GM21360 (cell line): ENCODE results near the gene C20orf173.
"Not testable (repeated sequence)": the region's sequence is repeated elsewhere in the genome, so short reads cannot be mapped to it uniquely, and the experiment has no call there.

ENCODE experiments used
- ATAC-seq: cut with Tn5 transposase; IDR thresholded peaks from one replicate; pipeline ENCODE4 v1.9.1; 2021; ENCODE audit warnings: mild to moderate bottlenecking, moderate library complexity; ENCODE audit not compliant: unreplicated experiment

Gene C20orf173

DNA sequence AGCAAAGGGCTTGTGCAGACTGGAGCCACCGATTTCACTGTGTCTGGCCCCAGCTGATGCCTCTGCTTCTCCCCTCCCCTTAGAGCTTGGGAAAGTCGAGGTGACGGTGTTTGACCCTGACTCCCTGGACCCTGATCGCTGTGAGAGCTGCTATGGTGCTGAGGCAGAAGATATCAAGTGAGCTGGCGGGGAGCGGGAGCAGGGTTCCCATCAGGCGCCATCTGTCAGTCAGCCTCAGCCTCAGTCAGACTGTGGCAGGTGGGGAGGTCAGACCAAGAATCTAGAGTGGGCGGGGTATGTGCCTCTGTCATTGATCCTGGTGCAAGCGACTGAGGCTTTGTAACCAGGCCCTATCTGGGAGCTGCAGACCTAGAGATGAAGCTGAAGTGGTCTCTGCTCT lies 17.9 kb upstream of the C20orf173 start:
- ATAC-seq = no peak

DNA sequence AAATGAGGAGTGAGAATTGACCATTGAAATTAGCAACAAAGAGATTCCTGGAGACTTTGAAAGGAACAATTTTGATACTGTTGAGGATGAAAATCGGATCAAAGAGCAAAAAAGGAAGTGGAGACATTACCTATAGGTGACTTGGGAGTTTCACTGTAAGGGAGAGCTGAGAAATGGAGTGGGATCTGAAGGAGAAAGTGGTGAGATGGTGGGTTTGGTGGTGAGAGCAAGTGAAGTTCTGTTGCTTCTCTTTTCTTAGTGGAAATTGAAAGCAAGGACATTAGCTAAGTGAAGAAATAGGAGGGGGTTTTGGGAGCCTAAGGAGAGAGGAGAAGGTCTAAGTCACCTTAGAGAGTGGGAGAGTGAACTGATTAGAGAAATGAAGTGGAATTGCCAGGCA lies 16.7 kb upstream of the C20orf173 start:
- ATAC-seq = no peak

DNA sequence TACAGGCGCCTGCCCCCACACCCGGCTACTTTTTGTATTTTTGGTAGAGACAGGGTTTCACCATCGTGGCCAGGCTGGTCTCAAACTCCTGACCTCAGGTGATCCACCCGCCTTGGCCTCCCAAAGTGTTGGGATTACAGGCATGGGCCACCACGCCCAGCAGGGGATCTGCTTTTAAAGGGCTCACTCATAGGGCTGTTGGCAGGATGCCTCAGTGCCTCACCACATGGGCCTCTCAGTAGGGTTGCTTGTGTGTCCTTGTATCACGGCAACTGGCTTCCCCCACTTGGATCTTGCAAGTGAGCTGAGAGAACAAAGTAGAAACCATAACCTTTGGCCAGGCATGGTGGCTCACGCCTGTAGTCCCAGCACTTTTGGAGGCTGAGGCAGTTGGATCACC lies 15.5 kb upstream of the C20orf173 start:
- not testable (repeated sequence) for ATAC-seq

DNA sequence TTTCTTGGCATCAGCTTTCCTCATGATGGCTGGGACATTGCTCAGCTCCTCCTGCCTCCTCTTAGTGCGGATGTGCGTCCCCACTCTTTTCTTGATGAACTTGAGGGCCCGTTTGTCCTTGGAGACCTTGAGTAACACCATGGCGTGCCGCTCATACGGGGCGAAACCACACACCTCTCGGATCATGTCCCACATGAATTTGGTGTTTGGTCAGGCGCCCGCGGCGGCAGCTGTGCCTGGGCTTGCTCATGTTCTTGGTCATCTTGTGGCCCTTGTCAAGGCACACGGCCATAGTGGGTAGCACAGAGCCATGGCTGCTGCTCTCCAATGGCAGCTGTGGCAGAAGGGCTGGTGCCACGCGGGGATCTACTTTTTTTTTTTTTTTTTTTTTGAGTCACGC lies 15.0 kb upstream of the C20orf173 start:
- ATAC-seq = no peak

DNA sequence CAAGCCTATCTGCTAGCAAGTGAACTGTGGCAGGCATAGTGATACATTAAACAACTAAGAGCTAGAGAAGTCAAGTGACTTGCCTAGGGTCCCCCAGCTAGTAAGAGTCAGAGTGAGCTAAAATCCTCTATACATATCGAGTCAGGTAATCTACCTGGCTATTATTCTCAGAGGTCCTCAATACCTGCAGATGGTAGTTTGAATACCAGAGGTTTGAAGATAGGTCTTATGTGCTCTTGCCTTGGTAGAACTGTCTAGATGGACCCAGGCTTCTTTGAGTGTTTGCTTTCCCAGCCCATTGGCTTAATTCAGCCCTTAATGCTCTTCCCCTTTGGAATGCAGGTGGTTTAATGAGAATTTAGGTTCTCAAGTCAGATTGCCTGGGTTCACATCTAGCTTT lies 13.5 kb upstream of the C20orf173 start:
- no peak for ATAC-seq

DNA sequence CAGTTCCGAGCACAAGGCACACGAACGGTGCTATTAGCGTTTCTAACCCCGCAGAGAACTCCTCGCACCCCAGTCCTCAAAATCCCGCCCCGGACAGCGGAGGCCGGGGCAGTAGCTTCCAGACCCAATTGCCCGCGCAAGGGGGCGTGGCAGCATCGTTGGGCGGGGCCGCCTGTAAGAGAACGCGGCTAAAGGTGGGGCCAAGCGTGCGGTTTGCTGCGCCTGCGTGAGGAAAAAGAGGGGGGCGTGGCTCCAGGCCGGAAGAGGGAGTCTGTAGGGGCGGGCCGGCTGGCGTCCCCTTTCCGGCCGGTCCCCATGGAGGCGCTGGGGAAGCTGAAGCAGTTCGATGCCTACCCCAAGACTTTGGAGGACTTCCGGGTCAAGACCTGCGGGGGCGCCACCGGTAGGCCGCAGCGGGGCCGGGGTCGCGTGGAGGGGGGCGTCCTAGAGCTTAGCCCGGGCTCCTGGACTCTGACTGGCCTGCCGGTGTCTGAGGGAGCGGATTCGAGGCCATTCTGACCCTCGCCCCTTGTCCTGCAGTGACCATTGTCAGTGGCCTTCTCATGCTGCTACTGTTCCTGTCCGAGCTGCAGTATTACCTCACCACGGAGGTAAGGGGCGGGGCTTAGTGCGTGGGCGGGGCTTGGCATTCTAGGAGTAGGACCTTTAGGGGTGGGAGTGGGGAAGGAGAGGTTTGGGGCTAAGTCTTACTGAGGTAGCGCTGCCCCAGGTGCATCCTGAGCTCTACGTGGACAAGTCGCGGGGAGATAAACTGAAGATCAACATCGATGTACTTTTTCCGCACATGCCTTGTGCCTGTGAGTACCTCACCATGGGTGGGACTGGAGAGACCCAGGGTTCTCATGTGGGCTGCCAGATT lies 12.6 kb upstream of the C20orf173 start, which contains the start of gene ERGIC3:
Gene ERGIC3, plus strand, starts transcription at position 296 of the 880 bp plus-strand sequence. Its CDS starts 20 bp downstream, at position 316.
- peak; percentile 78 for ATAC-seq

DNA sequence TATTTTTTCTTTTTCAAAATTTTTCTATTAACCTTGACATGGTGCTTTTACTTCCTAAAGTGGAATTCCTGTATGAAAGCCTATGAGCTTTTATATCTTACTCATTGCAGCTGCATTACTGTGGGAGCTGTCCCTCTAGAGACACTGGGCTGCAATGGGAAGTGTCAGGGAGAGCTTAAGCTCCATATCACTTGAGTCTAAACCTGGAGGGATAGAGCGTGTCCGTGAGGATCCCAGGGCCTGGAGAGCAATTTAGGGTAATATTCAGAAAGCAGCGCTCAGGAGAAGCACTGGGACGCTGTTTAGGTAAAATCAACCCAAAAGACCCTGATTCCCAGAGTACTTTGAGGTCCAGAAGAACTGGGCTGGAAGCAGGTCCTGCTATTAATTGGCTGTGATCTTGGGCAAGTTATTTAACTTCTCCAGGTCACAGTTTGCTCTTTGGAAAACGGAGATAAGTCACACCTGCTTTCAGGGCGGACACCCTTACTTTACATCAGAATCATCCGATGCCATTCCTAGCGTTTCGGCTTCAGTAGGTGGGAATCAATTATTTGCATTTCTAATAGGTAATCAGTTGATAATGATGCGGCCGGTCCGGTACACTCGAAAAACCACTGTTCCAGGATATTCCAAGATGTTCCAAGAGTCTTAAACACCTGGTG lies 11.8 kb upstream of the C20orf173 start:
- ATAC-seq = no peak

DNA sequence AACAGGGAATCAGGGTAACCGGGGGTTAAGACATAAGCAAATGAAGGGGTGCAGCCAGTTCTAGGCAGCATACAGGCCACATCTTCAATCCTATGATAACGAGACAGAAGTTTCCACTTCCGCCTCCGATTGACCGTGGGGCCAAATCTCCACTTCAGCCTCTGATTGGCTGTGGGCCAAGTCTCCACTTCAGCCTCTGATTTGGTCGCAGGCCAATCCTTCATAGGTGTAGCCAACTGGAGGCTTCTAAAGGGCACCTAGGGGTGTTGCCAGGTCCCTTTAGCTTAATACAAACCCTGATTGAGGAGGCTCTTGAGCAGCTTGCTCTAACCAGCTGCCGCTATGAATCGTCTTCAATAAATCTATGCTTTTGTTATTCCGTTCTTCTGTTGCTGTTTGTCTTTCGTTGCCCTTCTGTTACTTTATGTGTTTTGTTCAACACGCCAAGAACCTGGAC lies 10.3 kb upstream of the C20orf173 start:
- no peak for ATAC-seq

DNA sequence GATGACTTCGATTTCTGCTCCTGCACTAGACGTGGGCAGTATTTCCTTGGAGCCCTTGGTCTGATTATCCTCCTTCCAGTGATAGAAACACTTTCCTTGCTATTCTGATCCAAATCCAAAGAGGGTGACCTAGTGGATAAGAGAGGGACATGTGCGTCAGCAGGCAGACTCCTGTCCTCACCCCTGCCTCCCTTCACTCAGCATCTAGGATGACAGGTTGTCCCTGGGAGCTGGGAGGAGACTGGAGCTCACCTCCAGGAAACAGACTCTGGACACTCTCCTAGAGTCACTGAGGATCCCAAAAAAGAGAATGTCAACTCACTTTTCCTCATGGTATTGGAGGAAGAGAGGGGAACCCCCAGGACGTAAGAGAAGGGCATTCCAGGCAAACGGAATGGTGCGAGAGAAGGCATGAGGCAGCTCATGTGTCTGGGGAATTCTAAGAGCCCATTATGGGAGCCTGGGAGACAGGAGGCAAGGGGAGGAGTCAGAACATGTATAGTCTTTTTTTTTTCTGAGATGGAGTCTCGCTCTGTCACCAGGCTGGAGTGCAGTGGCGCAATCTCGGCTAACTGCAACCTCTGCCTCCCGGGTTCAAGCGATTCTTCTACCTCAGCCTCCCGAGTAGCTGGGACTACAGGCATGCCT lies 2.2 kb downstream of the C20orf173 start:
- ATAC-seq = no peak

DNA sequence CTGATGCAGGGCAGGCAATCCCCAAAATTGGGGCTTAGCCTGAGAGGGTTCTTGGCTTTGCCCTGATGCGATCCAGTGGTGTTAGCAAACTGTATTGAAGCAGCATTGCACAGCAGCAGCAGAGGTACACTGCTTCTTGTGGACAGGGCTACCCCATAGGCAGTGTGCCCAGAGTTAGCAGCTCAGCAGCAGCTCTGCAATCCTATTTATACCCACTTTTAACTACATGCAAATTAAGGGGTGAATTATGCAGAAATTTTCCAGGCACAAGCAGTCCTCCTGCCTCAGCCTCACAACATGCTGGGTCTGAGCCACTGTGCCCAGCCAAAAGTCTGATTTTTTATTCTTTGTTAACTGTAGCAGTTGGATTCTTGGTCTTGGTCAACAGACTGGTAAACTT lies 3.8 kb downstream of the C20orf173 start:
- ATAC-seq = no peak

DNA sequence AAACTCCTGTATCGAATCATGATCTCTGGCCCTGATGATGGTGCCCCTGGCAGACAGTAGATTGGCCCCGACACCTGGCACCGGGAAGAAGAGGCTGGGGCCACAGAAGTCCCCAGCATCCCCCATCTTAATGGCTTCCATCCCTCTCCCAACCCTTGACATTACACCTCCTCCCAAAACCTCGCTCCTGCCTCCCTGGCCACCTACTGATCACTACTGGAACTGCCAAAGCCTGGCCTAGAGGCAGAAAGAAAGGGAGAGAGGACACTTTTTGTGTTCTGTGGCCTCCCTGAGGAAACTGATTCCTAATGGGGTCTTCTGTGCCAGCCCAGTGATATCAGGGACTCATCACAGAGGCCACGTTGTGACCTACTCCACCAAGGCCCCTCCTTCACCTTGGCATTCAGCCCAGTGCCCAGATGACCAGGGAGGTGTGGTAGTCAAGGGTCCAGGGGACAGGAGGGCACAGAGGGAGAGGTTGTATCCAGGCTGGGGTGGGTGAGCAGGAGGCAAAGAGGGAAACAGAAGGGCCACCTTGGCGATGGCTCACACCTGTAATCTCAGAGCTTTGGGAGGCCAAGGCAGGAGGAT lies 6.1 kb downstream of the C20orf173 start:
- no peak for ATAC-seq

DNA sequence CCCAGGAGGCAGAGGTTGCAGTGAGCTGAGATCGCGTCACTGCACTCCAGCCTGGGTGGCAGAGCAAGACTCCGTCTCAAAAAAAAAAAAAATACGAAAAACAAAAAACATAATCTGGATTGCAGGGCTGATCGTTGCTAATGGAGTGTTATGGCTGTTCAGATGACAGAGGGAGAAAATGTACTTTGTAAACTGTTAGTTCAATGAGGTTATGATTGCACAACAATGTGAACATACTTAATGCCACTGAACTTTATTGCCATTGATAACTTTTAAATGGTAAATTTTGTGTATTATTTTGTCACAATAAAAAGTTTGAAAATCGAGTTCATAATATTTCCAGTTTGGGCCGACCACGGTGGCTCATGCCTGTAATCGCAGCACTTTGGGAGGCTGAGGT lies 10.5 kb downstream of the C20orf173 start:
- ATAC-seq = no peak

DNA sequence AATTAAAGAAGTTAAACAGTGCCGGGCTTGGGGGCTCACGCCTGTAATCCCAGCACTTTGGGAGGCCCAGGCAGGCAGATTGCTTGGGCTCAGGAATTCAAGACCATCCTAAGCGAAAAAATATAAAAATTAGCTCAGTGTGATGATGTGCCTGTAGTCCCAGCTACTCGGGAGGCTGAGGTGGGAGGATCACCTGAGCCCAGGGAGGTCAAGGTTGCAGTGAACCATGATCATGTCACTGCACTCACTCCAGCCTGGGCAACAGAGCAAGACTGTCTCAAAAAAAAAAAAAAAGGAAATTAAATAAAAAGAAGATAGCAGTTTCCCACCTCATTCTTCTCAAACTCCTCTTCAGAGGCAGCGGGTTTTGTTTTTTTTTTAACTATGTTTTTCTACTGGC lies 11.7 kb downstream of the C20orf173 start:
- ATAC-seq = not testable (repeated sequence)

DNA sequence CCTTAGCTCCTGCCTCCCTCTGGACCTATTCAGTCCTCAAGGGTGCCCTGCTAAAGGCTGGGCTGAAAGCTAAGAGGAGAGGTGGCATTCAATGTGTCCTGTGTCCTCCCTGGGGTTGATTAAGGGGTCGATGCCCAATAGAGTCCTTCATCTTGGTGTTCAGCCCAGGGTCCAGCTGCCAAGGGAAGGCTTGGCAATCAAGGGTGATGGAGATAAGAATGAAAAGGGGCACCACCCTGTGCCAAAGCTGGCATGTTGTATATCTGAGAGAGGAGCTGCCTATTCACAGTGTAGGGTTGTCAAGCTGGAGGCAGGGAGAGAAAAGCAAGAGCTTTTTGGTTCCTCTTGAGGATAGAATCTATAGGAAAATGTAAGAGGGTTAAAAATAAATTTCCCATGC lies 12.3 kb downstream of the C20orf173 start:
- ATAC-seq = no peak

DNA sequence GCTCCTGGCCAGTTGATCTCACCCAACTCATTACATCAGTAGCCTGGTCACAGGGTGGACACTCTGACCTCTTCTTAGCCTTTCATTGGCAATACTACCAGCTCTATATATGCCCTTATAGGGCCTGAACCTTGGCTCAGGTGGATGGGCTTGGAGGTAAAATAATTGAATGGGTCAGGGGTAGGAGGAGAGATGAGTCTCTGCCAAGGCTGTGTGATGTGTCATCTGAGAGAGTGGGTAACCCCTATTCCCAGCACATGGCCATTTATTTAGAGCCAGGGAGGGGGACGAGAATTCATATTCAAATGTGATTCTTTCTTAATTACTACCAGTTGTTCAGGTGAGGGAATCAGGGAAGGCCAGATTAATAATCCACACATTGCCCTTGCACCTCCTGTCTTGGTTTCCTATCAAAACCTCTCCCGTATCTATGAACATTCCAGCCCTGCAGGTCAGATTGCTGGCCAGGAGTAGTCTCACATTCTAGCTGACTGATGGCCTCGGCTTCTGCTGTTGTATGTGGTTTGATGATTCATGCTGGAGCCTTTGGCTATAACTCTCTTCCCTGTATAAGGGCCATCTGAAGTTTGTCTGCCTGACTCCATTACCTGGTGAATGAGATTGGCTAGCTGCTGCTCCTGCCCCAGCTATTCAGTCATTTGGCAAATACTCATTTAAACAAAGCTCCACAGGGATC lies 13.4 kb downstream of the C20orf173 start:
- no peak for ATAC-seq

DNA sequence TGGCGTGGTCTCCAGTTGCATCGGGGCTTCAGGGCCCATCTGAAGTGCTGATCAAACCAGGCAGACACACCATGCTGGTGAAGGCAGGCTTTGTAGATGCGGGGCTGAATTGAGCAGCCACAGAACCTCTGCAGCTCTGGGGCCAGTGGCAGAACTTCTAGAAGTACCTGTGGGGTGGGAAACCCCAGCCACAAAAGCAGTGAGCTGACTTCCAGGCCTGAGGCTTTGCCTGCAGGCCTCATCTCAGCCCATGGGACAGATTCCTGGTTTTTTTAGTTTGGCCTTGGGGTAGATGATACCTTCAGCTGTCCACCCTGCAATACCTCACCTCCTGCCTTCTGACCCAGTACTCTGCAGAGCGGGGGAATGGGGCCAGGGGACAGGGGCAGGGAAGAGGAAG lies 14.1 kb downstream of the C20orf173 start:
- no peak for ATAC-seq

DNA sequence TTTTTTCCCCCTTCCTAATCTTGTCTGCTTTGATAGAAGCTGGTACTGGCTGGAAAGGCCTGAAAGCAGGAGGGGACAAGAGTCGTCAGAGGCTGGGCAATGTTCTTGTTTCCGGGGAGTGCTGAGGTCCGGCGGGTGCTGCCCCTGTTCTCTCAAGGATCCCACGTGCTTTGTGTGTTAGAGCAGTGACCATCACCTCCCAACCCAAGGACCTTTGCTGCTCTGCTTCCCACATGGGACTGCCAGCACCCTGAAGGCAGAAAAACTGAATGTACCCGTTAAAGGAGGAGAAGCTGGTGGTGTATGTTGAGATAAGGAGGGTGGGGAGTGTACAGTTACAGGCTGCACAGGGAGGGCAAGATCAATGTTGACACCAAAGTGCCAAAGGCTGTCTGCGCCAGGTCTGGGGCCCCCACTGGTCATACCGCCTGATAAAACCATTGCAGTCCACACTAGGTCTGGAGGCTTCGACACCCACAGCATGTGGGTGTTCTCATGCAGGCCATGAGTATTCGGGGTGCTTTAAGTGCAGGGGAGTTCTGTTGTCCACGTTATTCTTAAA lies 15.0 kb downstream of the C20orf173 start:
- no peak for ATAC-seq

DNA sequence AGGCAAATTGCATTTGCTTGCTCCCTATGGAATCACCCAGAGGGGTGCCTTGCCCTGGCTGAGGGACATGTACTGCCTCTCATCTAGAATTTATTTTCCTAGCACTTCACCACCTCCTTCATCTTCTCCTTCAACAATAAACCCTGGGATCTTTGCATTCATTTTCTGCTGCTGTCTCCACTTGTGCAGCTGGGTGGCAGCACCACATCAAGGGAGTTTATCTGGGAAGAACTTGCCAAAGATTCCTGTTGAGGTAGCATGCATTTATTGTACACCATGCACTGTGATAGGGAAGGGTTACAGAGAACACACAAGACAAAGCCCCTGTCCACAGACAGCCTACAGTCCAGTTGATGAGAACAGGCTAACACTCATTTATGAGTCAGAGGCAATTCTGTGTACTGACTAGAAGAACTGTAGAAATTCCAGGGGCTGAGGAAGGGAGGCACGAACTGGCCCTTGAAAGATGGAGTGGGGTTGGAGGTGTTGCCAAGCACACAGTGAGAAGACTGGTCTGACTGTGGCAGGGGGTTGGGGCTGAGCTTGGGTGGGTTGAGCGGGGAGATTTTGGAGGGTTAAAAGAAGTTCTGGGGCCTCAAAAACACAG lies 17.5 kb downstream of the C20orf173 start:
- no peak for ATAC-seq

DNA sequence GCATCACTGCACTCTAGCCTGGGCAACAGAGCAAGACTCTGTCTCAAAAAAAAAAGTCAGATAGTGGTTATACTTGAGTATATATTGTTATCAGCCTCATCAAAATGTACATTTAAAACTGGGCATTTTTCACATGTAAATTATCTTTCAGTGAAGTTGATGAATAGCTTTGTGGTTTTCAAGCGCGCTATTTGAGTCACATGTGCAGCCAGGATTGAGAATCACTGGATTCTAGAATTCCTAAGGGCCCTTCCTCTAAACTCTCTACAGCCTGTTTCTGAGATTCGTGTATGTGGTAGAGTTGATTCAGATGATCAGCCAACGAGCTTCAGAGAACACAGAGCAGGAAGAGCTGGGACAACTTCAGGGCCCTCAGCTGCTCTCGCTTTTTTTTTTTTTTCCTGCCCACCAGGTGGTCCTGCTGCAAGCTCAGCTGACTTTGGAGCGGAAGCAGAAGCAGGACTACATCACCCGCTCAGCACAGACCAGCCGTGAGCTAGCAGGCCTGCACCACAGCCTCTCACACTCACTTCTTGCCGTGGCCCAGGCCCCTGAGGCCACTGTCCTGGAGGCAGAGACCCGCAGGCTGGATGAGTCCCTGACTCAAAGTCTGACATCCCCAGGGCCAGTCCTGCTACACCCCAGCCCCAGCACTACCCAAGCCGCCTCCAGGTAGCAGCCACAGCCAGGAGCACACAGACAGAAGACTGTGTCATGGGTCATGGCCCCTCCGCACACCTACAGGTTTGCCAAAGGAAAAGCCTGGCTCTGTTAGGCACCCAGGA lies 18.3 kb downstream of the C20orf173 start:
- no peak for ATAC-seq
